NCI-H526 treated with DMSO at 0.1 percent for 48 hours (cell line): Measurements from ENCODE around the gene SYTL3.
"Not testable (repeated sequence)": the region's sequence is repeated elsewhere in the genome, so short reads cannot be mapped to it uniquely, and the experiment has no call there.

ENCODE experiments used
- DNase-seq: peaks from one replicate; lab custom pipeline; 2025; lab: John Stamatoyannopoulos, UW

Gene SYTL3

DNA sequence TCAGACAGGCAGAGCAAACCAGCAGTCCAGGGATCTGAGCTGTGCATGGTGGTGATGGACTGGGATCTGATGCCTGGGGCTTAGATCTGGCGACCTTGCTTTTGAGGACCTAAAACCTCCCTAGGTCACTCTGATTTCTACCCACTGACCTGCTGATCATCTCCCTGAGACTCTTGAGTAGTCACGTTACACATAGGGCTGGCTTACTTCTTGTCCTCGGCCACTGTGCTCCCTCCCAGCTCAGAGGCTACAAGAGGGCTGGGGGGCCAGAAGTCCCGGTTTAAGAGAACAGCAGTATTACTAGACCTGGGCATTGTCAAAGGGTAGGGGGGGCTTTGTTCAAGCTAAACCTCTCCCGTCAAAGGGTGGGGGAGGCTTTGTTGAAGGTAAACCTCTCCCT lies 10.8 kb upstream of the SYTL3 start:
- DNase-seq: no peak

DNA sequence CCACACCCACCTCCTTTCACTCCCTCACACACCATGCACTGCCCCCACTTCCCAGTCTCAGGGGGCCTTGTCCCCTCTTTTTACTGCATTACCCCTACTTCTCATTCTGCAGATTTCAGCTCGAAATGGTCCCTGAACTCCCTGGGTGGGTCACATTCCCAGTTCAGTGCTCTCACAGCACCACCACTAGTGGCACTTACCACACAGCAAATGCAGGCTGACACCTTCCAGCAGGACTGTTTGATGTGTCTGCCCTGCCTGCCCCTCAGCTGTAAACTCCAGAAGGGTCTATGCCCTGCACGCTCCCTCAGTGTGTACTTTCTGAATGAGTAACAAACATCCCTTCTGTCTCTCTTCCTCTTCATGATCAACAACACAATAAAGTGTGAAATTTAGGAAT lies 9.3 kb upstream of the SYTL3 start:
- no peak for DNase-seq

DNA sequence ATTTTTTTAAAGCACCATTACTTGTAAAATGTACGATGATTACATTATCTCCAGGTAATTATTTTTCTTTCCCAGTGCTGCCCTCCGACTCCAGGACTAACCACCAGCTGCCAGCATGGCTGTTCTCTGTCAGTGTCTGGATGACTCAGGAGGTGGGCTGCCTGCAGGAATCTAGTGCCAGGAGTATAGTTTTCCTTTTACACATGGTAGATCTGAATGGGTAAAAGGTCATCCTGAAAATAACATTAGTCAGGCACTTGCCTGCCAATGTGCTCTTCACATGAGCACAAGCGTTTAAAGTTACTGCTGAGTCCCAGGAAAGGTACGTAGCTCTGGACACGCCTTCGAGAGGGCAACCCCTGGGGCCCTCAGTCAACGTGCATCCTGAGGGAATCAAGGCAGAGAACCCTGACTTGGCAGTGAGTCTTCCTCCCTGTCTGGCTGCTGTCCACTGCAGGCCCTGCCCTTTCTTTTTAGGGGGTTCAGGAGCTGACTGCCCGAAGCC lies 7.7 kb upstream of the SYTL3 start:
- DNase-seq: no peak

- no peak for DNase-seq
These were observed 6.0 kb upstream of the SYTL3 start for GRCh38 chr6:158643836-158644230.

- DNase-seq: peak; percentile 95
These were observed 5.4 kb upstream of the SYTL3 start, which contains the start of gene DYNLT1 for GRCh38 chr6:158644231-158645063. TSS of gene DYNLT1 (minus strand) at chr6:158644743. CDS start at chr6:158644708, 35 bp downstream.

- DNase-seq: peak; percentile 82
These were observed 4.5 kb upstream of the SYTL3 start for GRCh38 chr6:158645064-158646022.

DNA sequence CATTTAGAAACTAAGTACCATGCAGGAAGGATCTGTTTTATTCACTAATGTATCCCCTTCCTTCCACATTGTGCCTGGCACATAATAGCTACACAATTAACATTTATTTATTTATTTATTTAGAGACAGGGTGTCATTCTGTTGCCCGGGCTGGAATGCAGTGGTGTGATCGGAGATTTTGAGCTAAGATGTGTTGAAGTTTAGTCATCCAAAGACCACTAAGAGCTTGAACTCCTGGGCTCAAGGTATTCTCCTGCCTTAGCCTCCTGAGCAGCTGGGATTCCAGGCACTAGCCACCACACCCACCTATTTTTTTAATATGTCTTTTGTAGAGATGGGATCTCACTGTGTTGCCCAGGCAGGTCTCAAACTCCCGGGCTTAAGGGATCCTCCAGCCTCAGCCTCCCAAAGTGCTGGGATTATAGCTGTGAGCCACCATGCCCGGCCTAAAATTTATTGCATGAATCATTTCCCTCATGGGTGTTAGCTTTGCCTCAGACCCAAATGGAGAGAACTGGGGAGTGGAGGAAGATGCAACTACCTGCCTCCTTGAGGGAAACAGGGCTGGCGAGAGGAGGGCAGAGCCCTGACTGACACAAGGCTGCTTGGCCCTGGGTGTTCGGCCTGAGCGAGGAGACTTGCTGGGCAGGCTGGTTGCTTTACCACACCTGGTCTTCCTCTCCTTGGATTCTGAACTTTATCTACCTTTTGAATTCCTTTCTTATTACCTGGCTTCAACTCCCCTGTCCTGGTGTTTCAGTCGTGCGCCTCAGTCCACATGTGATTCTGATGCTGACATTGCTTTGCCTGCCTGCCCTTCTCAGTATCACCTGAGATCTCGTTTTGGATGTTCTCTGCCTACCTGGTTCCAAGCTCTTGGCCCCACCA lies 3.6 kb upstream of the SYTL3 start:
- no peak for DNase-seq

GRCh38 chr6:158647501-158647900 lies 2.4 kb upstream of the SYTL3 start:
- peak; percentile 12 for DNase-seq

GRCh38 chr6:158648682-158649131 lies 1.1 kb upstream of the SYTL3 start:
- DNase-seq: no peak

DNA sequence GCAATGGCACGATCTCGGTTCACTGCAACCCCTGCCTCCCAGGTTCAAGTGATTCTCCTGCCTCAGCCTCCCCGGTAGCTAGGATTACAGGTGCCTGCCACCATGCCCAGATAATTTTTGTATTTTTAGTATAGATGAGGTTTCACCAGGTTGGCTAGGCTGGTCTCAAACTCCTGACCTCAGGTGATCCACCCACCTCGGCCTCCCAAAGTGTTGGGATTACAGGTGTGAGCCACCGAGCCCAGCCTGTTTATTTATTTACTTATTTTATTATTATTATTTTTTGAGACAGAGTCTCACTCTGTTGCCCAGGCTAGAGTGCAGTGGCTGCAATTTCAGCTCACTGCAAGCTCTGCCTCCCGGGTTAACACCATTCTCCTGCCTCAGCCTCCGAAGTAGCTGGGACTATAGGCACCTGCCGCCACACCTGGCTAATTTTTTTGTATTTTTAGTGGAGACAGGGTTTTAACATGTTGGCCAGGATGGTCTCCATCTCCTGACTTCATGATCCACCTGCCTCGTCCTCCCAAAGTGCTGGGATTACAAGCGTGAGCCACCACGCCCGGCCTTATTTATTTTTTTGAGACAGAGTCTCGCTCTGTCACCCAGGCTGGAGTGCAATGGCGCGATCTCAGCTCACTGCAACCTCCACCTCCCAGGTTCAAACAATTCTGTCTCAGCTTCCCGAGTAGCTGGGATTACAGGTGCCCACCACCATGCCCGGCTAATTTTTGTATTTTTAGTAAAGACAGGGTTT lies 2.3 kb downstream of the SYTL3 start:
- DNase-seq: not testable (repeated sequence)

DNA sequence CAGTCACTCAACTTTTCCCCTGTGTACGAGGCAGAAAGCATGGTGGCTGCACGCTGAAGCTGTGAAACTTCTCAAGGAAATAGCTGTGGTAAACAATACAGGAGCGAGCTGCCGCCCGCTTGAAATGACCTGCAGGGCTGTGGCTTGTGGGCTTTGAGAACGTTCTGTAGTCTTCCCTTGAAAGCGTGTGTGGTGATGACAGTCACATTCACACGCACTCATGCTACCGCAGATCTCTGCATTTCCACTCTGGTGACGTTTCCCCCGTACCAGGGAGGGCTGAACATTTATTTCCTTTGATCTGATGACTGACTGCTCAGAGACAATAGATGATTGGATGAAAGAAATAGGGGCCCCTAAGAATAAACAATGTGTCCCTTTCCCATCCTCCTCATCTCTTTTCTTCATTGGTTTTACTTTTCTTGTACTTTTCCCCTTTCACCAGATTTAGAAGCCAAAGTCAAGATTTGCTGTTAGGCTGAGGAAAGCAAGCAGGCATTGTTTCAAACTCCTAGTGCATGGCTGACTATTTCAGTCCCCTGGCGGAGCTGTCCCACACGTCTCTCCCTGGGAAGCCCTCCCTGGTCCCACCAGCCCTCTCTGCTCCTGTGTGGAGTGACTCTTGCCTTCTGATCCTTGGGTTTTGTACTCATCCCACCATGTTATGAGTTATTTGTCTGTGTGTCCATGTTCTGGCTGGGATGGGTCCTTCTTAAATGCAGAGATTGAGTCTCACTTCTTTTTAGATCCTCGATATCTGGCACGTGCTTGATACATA lies 3.9 kb downstream of the SYTL3 start:
- DNase-seq: no peak

- no peak for DNase-seq
These were observed 4.6 kb downstream of the SYTL3 start for GRCh38 chr6:158654498-158654897.

- DNase-seq: no peak
These were observed 5.2 kb downstream of the SYTL3 start for GRCh38 chr6:158654960-158655489.

DNA sequence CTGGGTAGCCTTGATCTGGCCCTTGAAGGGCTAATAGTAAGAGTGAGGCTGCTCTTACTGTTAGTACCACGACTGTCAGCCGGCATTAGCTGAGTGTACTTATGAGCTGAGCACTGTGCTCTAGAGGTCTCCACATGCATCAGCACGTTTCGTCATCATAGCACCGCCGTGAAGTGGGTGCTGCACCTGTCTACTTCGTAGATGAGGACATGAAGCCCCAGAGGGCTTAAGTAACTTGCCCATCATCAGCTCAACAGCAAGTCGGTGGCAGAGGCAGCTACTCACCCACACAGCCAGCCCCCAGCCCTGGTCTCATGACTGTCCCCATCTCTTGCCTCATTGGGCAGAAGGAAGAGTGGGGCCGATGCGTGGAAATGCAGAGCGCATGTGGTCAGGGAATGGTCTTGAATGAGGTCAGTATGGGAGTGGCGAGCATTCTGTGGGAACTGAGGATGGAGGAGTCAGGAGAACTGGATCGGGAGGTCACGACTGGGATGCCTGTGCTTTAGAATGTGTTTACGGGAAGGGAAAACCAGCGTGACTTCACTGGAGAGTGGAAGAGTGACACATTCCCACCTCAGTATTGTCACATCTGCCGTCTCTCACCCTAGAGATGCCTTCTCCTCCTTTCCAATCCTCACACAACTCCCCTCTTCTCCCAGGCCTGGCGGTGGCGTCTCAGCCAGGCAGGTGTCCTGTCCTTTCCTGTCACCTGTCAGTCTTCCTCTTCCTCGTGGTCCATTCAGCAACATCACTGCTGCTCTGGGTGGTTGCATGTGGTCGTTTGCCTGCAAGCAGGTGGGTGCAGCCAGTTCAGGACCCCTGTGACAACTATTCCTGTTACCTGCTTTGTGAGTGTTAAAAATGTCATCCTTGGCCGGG lies 6.0 kb downstream of the SYTL3 start:
- no peak for DNase-seq

DNA sequence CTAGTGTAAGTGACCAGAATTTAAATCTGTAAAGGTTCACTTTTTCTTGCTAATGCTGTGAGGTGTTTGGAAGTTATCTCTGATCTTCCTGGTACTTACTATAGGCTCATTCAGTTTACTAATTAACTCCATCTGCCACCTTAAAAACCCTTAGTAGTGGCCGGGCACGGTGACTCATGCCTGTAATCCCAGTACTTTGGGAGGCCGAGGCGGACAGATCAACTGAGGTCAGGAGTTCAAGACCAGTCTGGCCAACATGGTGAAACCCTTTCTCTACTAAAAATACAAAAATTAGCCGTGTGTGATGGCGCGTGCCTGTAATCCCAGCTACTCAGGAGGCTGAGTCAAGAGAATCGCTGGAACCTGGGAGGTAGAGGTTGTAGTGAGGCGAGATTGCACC lies 7.1 kb downstream of the SYTL3 start:
- not testable (repeated sequence) for DNase-seq

GRCh38 chr6:158660333-158660754 lies 10.5 kb downstream of the SYTL3 start:
- peak; percentile 6 for DNase-seq

- DNase-seq: no peak
These were observed 11.4 kb downstream of the SYTL3 start for GRCh38 chr6:158661156-158661685.

GRCh38 chr6:158662607-158662953 lies 12.7 kb downstream of the SYTL3 start:
- no peak for DNase-seq
